IMR-90 (cell line): ENCODE data around the gene HNRNPA1L2.

ENCODE experiments used
- BHLHE40 ChIP-seq: fragments of 150-350 bp; IDR thresholded peaks from 2 replicates; pipeline ENCODE4 v1.6.1; 2016; ENCODE audit warnings: mild to moderate bottlenecking, low read depth, low read length
- CEBPB ChIP-seq: IDR thresholded peaks from 2 replicates; pipeline ENCODE4 v1.6.1; 2012; ENCODE audit warnings: low read depth, low read length, improper control_type of control experiment
- CHD1 ChIP-seq: IDR thresholded peaks from 2 replicates; pipeline ENCODE4 v1.6.1; 2012; ENCODE audit warnings: low read depth, low read length, improper control_type of control experiment
- MAFK ChIP-seq: IDR thresholded peaks from 2 replicates; pipeline ENCODE4 v1.6.1; 2012; ENCODE audit warnings: low read depth, low read length, improper control_type of control experiment
- POLR2A ChIP-seq: IDR thresholded peaks from 2 replicates; pipeline ENCODE4 v1.6.1; 2012; ENCODE audit warnings: mild to moderate bottlenecking, low read depth, low read length
- RAD21 ChIP-seq: IDR thresholded peaks from 2 replicates; pipeline ENCODE4 v1.6.1; 2012; ENCODE audit warnings: low read length, improper control_type of control experiment
- RCOR1 ChIP-seq: IDR thresholded peaks from 2 replicates; pipeline ENCODE4 v1.6.1; 2012; ENCODE audit warnings: mild to moderate bottlenecking, low read length, improper control_type of control experiment; ENCODE audit not compliant: insufficient replicate concordance
- TF ChIP-seq, protein P1 (sequence below): conservative IDR thresholded peaks from 2 replicates; pipeline ENCODE4 v1.5.1; 2012; ENCODE audit warnings: mild to moderate bottlenecking, low read depth, low read length, improper control_type of control experiment
- TF ChIP-seq, protein P2 (sequence below): fragments of 150-350 bp; IDR thresholded peaks from 2 replicates; pipeline ENCODE4 v1.6.1; 2017; ENCODE audit warnings: mild to moderate bottlenecking, antibody characterized with exemption, low read length, low read depth

DNA sequence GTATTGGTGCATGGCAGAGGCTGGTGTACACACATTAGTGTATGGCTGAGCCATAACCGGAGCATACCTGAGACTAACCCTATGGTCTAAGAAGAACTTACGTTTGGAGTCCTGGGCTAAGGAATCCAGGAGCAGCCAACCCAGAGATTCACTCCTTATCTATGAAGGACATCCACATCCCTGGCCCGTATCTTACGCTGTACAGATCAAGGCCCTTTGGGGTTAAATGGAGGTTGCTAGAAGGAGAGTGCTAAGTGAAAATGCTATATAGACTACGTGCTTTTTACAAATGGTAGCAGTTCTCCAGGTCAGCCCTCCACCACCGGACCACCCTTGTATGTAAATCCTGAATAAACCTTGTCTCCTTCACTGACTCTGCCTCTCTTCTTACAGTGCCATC is 8.5 kb downstream of the HNRNPA1L2 start:
- TF ChIP-seq, protein P1, sequence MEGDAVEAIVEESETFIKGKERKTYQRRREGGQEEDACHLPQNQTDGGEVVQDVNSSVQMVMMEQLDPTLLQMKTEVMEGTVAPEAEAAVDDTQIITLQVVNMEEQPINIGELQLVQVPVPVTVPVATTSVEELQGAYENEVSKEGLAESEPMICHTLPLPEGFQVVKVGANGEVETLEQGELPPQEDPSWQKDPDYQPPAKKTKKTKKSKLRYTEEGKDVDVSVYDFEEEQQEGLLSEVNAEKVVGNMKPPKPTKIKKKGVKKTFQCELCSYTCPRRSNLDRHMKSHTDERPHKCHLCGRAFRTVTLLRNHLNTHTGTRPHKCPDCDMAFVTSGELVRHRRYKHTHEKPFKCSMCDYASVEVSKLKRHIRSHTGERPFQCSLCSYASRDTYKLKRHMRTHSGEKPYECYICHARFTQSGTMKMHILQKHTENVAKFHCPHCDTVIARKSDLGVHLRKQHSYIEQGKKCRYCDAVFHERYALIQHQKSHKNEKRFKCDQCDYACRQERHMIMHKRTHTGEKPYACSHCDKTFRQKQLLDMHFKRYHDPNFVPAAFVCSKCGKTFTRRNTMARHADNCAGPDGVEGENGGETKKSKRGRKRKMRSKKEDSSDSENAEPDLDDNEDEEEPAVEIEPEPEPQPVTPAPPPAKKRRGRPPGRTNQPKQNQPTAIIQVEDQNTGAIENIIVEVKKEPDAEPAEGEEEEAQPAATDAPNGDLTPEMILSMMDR = no peak
- TF ChIP-seq CEBPB (no peak), POLR2A (no peak), MAFK (no peak), BHLHE40 (no peak), RCOR1 (no peak), RAD21 (no peak), CHD1 (no peak)
- TF ChIP-seq, protein P2, sequence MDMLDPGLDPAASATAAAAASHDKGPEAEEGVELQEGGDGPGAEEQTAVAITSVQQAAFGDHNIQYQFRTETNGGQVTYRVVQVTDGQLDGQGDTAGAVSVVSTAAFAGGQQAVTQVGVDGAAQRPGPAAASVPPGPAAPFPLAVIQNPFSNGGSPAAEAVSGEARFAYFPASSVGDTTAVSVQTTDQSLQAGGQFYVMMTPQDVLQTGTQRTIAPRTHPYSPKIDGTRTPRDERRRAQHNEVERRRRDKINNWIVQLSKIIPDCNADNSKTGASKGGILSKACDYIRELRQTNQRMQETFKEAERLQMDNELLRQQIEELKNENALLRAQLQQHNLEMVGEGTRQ = no peak
